Measurements from ENCODE around the gene TRIM40.

TRIM40 gene

GRCh38 chr6:30149858-30150550 is 14.1 kb downstream of the TRIM40 start:
- no peak for DNase-seq (ENCODE audit: low read depth)

- no peak for DNase-seq (ENCODE audit: low read depth)
These were observed 14.9 kb downstream of the TRIM40 start for GRCh38 chr6:30150671-30151395.

GRCh38 chr6:30151580-30151979 is 15.6 kb downstream of the TRIM40 start:
- no peak for DNase-seq (ENCODE audit: low read depth)

- no peak for DNase-seq (ENCODE audit: low read depth)
These were observed 16.2 kb downstream of the TRIM40 start for GRCh38 chr6:30152016-30152673.

- DNase-seq (ENCODE audit: low read depth), result no peak
These were observed 17.1 kb downstream of the TRIM40 start for GRCh38 chr6:30152910-30153610.

- no peak for DNase-seq (ENCODE audit: low read depth)
These were observed 18.1 kb downstream of the TRIM40 start for GRCh38 chr6:30154061-30154460.

- peak; percentile 76 for DNase-seq (ENCODE audit: low read depth)
These were observed 19.0 kb downstream of the TRIM40 start for GRCh38 chr6:30154709-30155519.

GRCh38 chr6:30155520-30156261 is 19.8 kb downstream of the TRIM40 start:
- DNase-seq (ENCODE audit: low read depth), result no peak

GRCh38 chr6:30156262-30156599 is 20.3 kb downstream of the TRIM40 start:
- DNase-seq (ENCODE audit: low read depth), result no peak

- no peak for DNase-seq (ENCODE audit: low read depth)
These were observed 20.8 kb downstream of the TRIM40 start for GRCh38 chr6:30156774-30157173.

- DNase-seq (ENCODE audit: low read depth), result no peak
These were observed 21.6 kb downstream of the TRIM40 start for GRCh38 chr6:30157581-30157980.

GRCh38 chr6:30157999-30158398 is 22.1 kb downstream of the TRIM40 start:
- DNase-seq (ENCODE audit: low read depth), result no peak

GRCh38 chr6:30158475-30159040 is 22.6 kb downstream of the TRIM40 start:
- no peak for DNase-seq (ENCODE audit: low read depth)

- DNase-seq (ENCODE audit: low read depth), result no peak
These were observed 24.3 kb downstream of the TRIM40 start for GRCh38 chr6:30160008-30160784.

- DNase-seq (ENCODE audit: low read depth), result no peak
These were observed 25.0 kb downstream of the TRIM40 start, which contains the start of gene TRIM10 for GRCh38 chr6:30160785-30161531. TSS of gene TRIM10 (minus strand) at chr6:30161211. CDS start at chr6:30160858, 353 bp downstream.

- DNase-seq (ENCODE audit: low read depth), result no peak
These were observed 26.5 kb downstream of the TRIM40 start for GRCh38 chr6:30162265-30163089.

GRCh38 chr6:30163090-30163917 is 27.4 kb downstream of the TRIM40 start, which contains the start of gene TRIM15:
TSS of gene TRIM15 (plus strand) at chr6:30163546. CDS start at chr6:30163685, 139 bp downstream.
- DNase-seq (ENCODE audit: low read depth), result no peak
